Natural killer cell (primary cell): Measurements from ENCODE around the gene SLC26A9. TPM values are rescaled to one million over a fixed set of nuclear protein-coding genes. Genes with fewer than 3 reads are reported as not detected.

Source experiments
- ATAC-seq, 3 donors: fragments of 150-1000 bp in 2 of 3; fragments of 200-7000 bp in 1 of 3; cut with Tn5 transposase; 1 replicate in 1 of 3; 2 replicates in 2 of 3; pipeline ENCODE4 v1.10.0; 2021; ENCODE audit warnings: mild to moderate bottlenecking in 2 of 3, moderate library complexity in 2 of 3
- DNase-seq, 2 donors: peaks; one replicate each; pipeline versions ENCODE4 v3.0.0 to v3.0.0-alpha.2; 2013 to 2021; ENCODE audit warnings: mixed read lengths in 1 of 2
- H3K27ac ChIP-seq: one replicate; pipeline ENCODE4 v1.5.1; 2013; ENCODE audit warnings: mild to moderate bottlenecking, low read length
- H3K27me3 ChIP-seq: one replicate; pipeline ENCODE4 v1.6.1; 2013; ENCODE audit warnings: low read length; ENCODE audit not compliant: control insufficient read depth, insufficient read depth
- H3K36me3 ChIP-seq: one replicate; pipeline ENCODE4 v1.6.1; 2013; ENCODE audit warnings: low read length; ENCODE audit not compliant: control insufficient read depth, insufficient read depth
- H3K4me1 ChIP-seq: one replicate; pipeline ENCODE4 v1.6.1; 2013; ENCODE audit warnings: low read length; ENCODE audit not compliant: control insufficient read depth, insufficient read depth
- H3K4me3 ChIP-seq: one replicate; pipeline ENCODE4 v1.5.1; 2013; ENCODE audit warnings: low read length
- H3K9me3 ChIP-seq: one replicate; pipeline ENCODE4 v1.6.1; 2013; ENCODE audit warnings: low read length; ENCODE audit not compliant: control insufficient read depth, insufficient read depth
- H3K27ac Mint-ChIP-seq, 2 donors: one replicate each; pipeline ENCODE4 v1.8.0; 2022; ENCODE audit warnings: mild to moderate bottlenecking in 2 of 2, mixed read lengths in 2 of 2, moderate library complexity in 1 of 2
- H3K27me3 Mint-ChIP-seq, 2 donors: one replicate each; pipeline ENCODE4 v1.8.0; 2022; ENCODE audit warnings: low read depth in 2 of 2, mixed read lengths in 2 of 2
- H3K36me3 Mint-ChIP-seq: one replicate; pipeline ENCODE4 v1.8.0; 2022; ENCODE audit warnings: mixed read lengths
- H3K4me1 Mint-ChIP-seq, 2 donors: one replicate each; pipeline ENCODE4 v1.8.0; 2022; ENCODE audit warnings: mixed read lengths in 2 of 2
- H3K4me3 Mint-ChIP-seq: one replicate; pipeline ENCODE4 v1.8.0; 2022; ENCODE audit warnings: mild to moderate bottlenecking, moderate library complexity, mixed read lengths
- H3K9me3 Mint-ChIP-seq, 2 donors: one replicate each; pipeline ENCODE4 v1.8.0; 2022; ENCODE audit warnings: mixed read lengths in 2 of 2
- CTCF ChIP-seq: fragments of 200-600 bp; IDR thresholded peaks from one replicate; pipeline ENCODE4 v1.8.0; 2022; ENCODE audit warnings: antibody characterized with exemption
- WGBS: methylation state at CpG from one replicate; pipeline ENCODE4 v1.1.7; 2013; ENCODE audit warnings: missing lambda C conversion rate; ENCODE audit not compliant: insufficient coverage; 5-methylcytosine and 5-hydroxymethylcytosine counted together
- intact Hi-C: fragments of 100-400 bp; cut with micrococcal nuclease; formaldehyde crosslinking; loops from one replicate; pipeline ENCODE4 v1.14.2; 2022
- total RNA-seq, 4 donors: library from RNA; stranded (reverse); fragments of 120-200 nt in 1 of 4; gene quantifications; one replicate each; pipeline versions ENCODE4 v1.2.3 to v1.2.4, GENCODE V29; 2013 to 2022

SLC26A9 gene
- total RNA-seq, 3 donors from 2014 or later (not counting 1 experiment from before 2014, with no cell fraction given), result not detected

- Mint-ChIP-seq H3K27me3 (peaks cover 2 to 20% of the 10 kb centered on the region in 2 donors), H3K4me3 (no peak overlapping the region), H3K36me3 (no peaks in the 10 kb centered on the region), H3K4me1 (no peaks in the 10 kb centered on the region), H3K9me3 (no peaks in the 10 kb centered on the region), H3K27ac (no peak overlapping the region)
- no peak for TF ChIP-seq CTCF
- intact Hi-C loops, result no loop called here
- 97% methylated on average over 3 of the region's 3 CpGs for WGBS
- H3K36me3 ChIP-seq, result no peaks in the 10 kb centered on the region
- no peak overlapping the region for H3K27ac ChIP-seq
- DNase-seq (no peak), ATAC-seq (no peak)
- H3K9me3 ChIP-seq, result no peaks in the 10 kb centered on the region
- no peaks in the 10 kb centered on the region for H3K4me1 ChIP-seq
- H3K4me3 ChIP-seq, result no peak overlapping the region
- peaks cover 3% of the 10 kb centered on the region for H3K27me3 ChIP-seq
Measured at GRCh38 chr1:205948886-205949285, 5.6 kb upstream of the SLC26A9 start.

GRCh38 chr1:205948039-205948438, 4.8 kb upstream of the SLC26A9 start:
- no peak overlapping the region for H3K27ac ChIP-seq
- H3K36me3 ChIP-seq, result no peaks in the 10 kb centered on the region
- Mint-ChIP-seq H3K4me3 (no peak overlapping the region), H3K27me3 (peaks cover 9 to 25% of the 10 kb centered on the region in 2 donors), H3K9me3 (no peaks in the 10 kb centered on the region), H3K36me3 (no peaks in the 10 kb centered on the region), H3K4me1 (no peaks in the 10 kb centered on the region), H3K27ac (no peak overlapping the region)
- H3K4me1 ChIP-seq, result no peaks in the 10 kb centered on the region
- no peak for DNase-seq
- no peak for TF ChIP-seq CTCF
- H3K27me3 ChIP-seq, result peaks cover 5% of the 10 kb centered on the region
- no peak for ATAC-seq
- H3K4me3 ChIP-seq, result no peak overlapping the region
- no peaks in the 10 kb centered on the region for H3K9me3 ChIP-seq
- intact Hi-C loops, result no loop called here
- WGBS, result 79% methylated on average over 4 of the region's 4 CpGs

- intact Hi-C loops, result no loop called here
- no peak for TF ChIP-seq CTCF
- DNase-seq (no peak), ATAC-seq (no peak)
- H3K4me3 Mint-ChIP-seq, result no peak overlapping the region
- H3K36me3 ChIP-seq, result no peaks in the 10 kb centered on the region
- H3K4me1 ChIP-seq, result no peaks in the 10 kb centered on the region
- H3K27ac ChIP-seq, result no peak overlapping the region
- H3K9me3 Mint-ChIP-seq, result no peaks in the 10 kb centered on the region
- peaks cover 5% of the 10 kb centered on the region for H3K27me3 ChIP-seq
- H3K36me3 Mint-ChIP-seq, result no peaks in the 10 kb centered on the region
- WGBS, result 73% methylated on average over 4 of the region's 4 CpGs
- H3K27ac Mint-ChIP-seq, result no peak overlapping the region
- peaks cover 13 to 25% of the 10 kb centered on the region in 2 donors for H3K27me3 Mint-ChIP-seq
- no peak overlapping the region for H3K4me3 ChIP-seq
- H3K9me3 ChIP-seq, result no peaks in the 10 kb centered on the region
- H3K4me1 Mint-ChIP-seq, result no peaks in the 10 kb centered on the region
Measured at GRCh38 chr1:205947024-205947423, 3.8 kb upstream of the SLC26A9 start.

- Mint-ChIP-seq H3K4me1 (no peaks in the 10 kb centered on the region), H3K27me3 (peaks cover 18 to 34% of the 10 kb centered on the region in 2 donors), H3K36me3 (no peaks in the 10 kb centered on the region), H3K27ac (no peak overlapping the region), H3K9me3 (no peaks in the 10 kb centered on the region), H3K4me3 (no peak overlapping the region)
- ATAC-seq (no peak), DNase-seq (no peak)
- Histone ChIP-seq H3K27ac (no peak overlapping the region), H3K27me3 (peaks cover 5% of the 10 kb centered on the region), H3K4me1 (no peaks in the 10 kb centered on the region), H3K36me3 (no peaks in the 10 kb centered on the region), H3K4me3 (no peak overlapping the region), H3K9me3 (no peaks in the 10 kb centered on the region)
- intact Hi-C loops, result no loop called here
- 88% methylated on average over 3 of the region's 3 CpGs for WGBS
- TF ChIP-seq CTCF, result no peak
Measured at GRCh38 chr1:205945069-205945468, 1.8 kb upstream of the SLC26A9 start.
